ENCODE results near the gene ARHGEF11. TPM values are rescaled to one million over a fixed set of nuclear protein-coding genes. Genes with fewer than 3 reads are reported as not detected.

ARHGEF11 gene
- total and polyA plus RNA-seq, 9 of the 15 experiments (the other 6 are each of a cell fraction or from before 2014, with no cell fraction given), result 0.14 to 15.5 (median 9.0) TPM

- TF ChIP-seq ZBTB33 (CRISPR knock-in tag; IDR thresholded peaks at IDR 0.05) (peak; percentile 97), EGR1 (conservative IDR thresholded peaks at IDR 0.05) (peak; percentile 73), ELF1 (tag; IDR thresholded peaks at IDR 0.05) (no peak), ID3 (CRISPR knock-in tag; IDR thresholded peaks at IDR 0.05) (no peak), ID3 (tag; IDR thresholded peaks at IDR 0.05) (no peak), PTBP1 (IDR thresholded peaks at IDR 0.05; ENCODE audit: low read depth, low read length) (no peak), SP1 (CRISPR knock-in tag; IDR thresholded peaks at IDR 0.05) (peak; percentile 71; the same call in 1 of the 2 replicates), NRF1 (conservative IDR thresholded peaks at IDR 0.05 in 1 of 2, IDR thresholded peaks at IDR 0.05 in 1 of 2) (peak; percentile 36 to 53; a peak in 2 of 4 replicates), MBD1 (CRISPR knock-in tag; IDR thresholded peaks at IDR 0.05) (peak; percentile 84; the same call in 1 of the 2 replicates), RBBP5 (IDR thresholded peaks at IDR 0.05; ENCODE audit: borderline replicate concordance, insufficient read depth, low read length, poor library complexity, severe bottlenecking) (no peak), KAT8 (IDR thresholded peaks at IDR 0.05; ENCODE audit: low read depth) (no peak), STAT5B (CRISPR knock-in tag; IDR thresholded peaks at IDR 0.05) (no peak), REST (IDR thresholded peaks at IDR 0.05; ENCODE audit: borderline replicate concordance) (peak; percentile 58; the same call in 1 of the 2 replicates), REST (CRISPR knock-in tag; IDR thresholded peaks at IDR 0.05; ENCODE audit: low read depth) (no peak), DIDO1 (tag; IDR thresholded peaks at IDR 0.05; ENCODE audit: low read depth) (no peak)
Observed at GRCh38 chr1:156927215-156928042, 118.1 kb downstream of the ARHGEF11 start (continued).

All from K562 (cell line).